HT1080 (cell line): Measurements from ENCODE around the gene C12orf57. TPM values are rescaled to one million over a fixed set of nuclear protein-coding genes. Genes with fewer than 3 reads are reported as not detected.
"Not testable (repeated sequence)": the region's sequence is repeated elsewhere in the genome, so short reads cannot be mapped to it uniquely, and the experiment has no call there.

Source experiments
- DNase-seq: peaks from one replicate; pipeline ENCODE4 v3.0.0-alpha.2; 2015; ENCODE audit warnings: low read depth
- polyA plus RNA-seq, 2 experiments: library from polyadenylated mRNA; depleted of rRNA; stranded (reverse); fragments of >200 nt; gene quantifications; 2 replicates each; pipeline ENCODE4 v1.2.3, GENCODE V29; 2015
- total RNA-seq: library from RNA; depleted of rRNA; stranded (reverse); fragments of >200 nt; shearing (Covaris generic); gene quantifications from 2 replicates; pipeline ENCODE4 v1.2.3, GENCODE V29; 2014; rRNA removed

The C12orf57 gene
- total RNA-seq, result 127 and 201 TPM in 2 replicates
- polyA plus RNA-seq (2015; cell fraction: cytosol; rRNA removed), result 166 and 174 TPM in 2 replicates
- 61.3 and 74.6 TPM in 2 replicates for polyA plus RNA-seq (2015; cell fraction: nucleus; rRNA removed)

- DNase-seq, result peak; percentile 99
Observed at GRCh38 chr12:6943722-6944380, at the start of gene C12orf57, which contains the start of gene RNU7-1. Gene C12orf57 (plus strand): TSS chr12:6944022. CDS start chr12:6944122, 100 bp downstream. Gene RNU7-1 (plus strand): TSS chr12:6943816.

GRCh38 chr12:6894321-6894720 is 49.5 kb upstream of the C12orf57 start:
- no peak for DNase-seq

- DNase-seq, result no peak
Observed at GRCh38 chr12:6896846-6897435, 46.9 kb upstream of the C12orf57 start.

GRCh38 chr12:6899427-6899826 is 44.4 kb upstream of the C12orf57 start:
- DNase-seq, result no peak

- DNase-seq, result peak; percentile 49
Observed at GRCh38 chr12:6899837-6900519, 43.8 kb upstream of the C12orf57 start.

GRCh38 chr12:6902448-6902847 is 41.4 kb upstream of the C12orf57 start:
- DNase-seq, result no peak

GRCh38 chr12:6903722-6904121 is 40.1 kb upstream of the C12orf57 start:
- DNase-seq, result peak; percentile 77

- DNase-seq, result peak; percentile 94
Observed at GRCh38 chr12:6904280-6905276, 39.2 kb upstream of the C12orf57 start, which contains the start of gene LRRC23. Gene LRRC23 (plus strand): TSS chr12:6904822. CDS start chr12:6905634, 812 bp downstream.

- DNase-seq, result no peak
Observed at GRCh38 chr12:6905414-6906040, 38.3 kb upstream of the C12orf57 start.

GRCh38 chr12:6908141-6908540 is 35.7 kb upstream of the C12orf57 start:
- not testable (repeated sequence) for DNase-seq

- DNase-seq, result no peak
Observed at GRCh38 chr12:6909421-6910145, 34.2 kb upstream of the C12orf57 start.

GRCh38 chr12:6912164-6912935 is 31.5 kb upstream of the C12orf57 start:
- no peak for DNase-seq

- peak; percentile 49 for DNase-seq
Observed at GRCh38 chr12:6914246-6914946, 29.4 kb upstream of the C12orf57 start, which contains the start of gene ENO2. Gene ENO2 (plus strand): TSS chr12:6914580. CDS start chr12:6915833, 1,253 bp downstream.

- DNase-seq, result no peak
Observed at GRCh38 chr12:6914947-6915788, 28.7 kb upstream of the C12orf57 start.

- no peak for DNase-seq
Observed at GRCh38 chr12:6915789-6916285, 28.0 kb upstream of the C12orf57 start.

- no peak for DNase-seq
Observed at GRCh38 chr12:6916426-6917200, 27.2 kb upstream of the C12orf57 start.
